ENCODE data around the gene PAK1. TPM values are rescaled to one million over a fixed set of nuclear protein-coding genes. Genes with fewer than 3 reads are reported as not detected.

The PAK1 gene
- total and polyA plus RNA-seq, 2 of the 4 experiments (the other 2 are of a cell fraction), result 34.3 to 60.6 TPM

- Histone ChIP-seq H3K27ac (ENCODE audit: insufficient read depth, low read length) (no peak overlapping the region), H4K20me1 (ENCODE audit: insufficient read depth, low read length) (no peaks in the 10 kb centered on the region), H2BK15ac (ENCODE audit: low read depth, low read length) (no peak overlapping the region), H4K8ac (ENCODE audit: low read depth in 2 of 2, low read length in 2 of 2) (no peak overlapping the region), H3K14ac (replicated peaks; ENCODE audit: low read depth, low read length) (no peak overlapping the region), H3K18ac (ENCODE audit: low read depth, low read length) (no peak overlapping the region), H3K56ac (ENCODE audit: extremely low read depth, insufficient read depth, low read length) (no peak overlapping the region), H2AK9ac (replicated peaks; ENCODE audit: low read depth, low read length, poor library complexity) (no peak overlapping the region), H2BK5ac (ENCODE audit: low read depth, low read length, poor library complexity, severe bottlenecking) (no peak overlapping the region), H3K27me3 (ENCODE audit: control insufficient read depth, insufficient read depth, low read length) (peaks cover 24% of the 10 kb centered on the region), H3K23ac (ENCODE audit: low read depth, low read length) (no peak overlapping the region), H4K5ac (ENCODE audit: low read depth, low read length) (no peak overlapping the region), H3K79me1 (ENCODE audit: low read depth in 1 of 2, low read length in 2 of 2) (no peaks in the 10 kb centered on the region), H3K36me3 (ENCODE audit: control insufficient read depth, insufficient read depth, low read length) (no peaks in the 10 kb centered on the region), H3K4me1 (ENCODE audit: control insufficient read depth, insufficient read depth, low read length) (no peaks in the 10 kb centered on the region), H3K9me1 (ENCODE audit: insufficient read depth, low read length) (no peaks in the 10 kb centered on the region), H2AK5ac (ENCODE audit: low read depth, low read length) (no peak overlapping the region), H2BK120ac (ENCODE audit: low read depth, low read length) (no peak overlapping the region), H3K9ac (ENCODE audit: low read depth, low read length) (no peak overlapping the region), H4K91ac (ENCODE audit: insufficient read depth, low read depth, low read length) (no peak overlapping the region), H2AFZ (replicated peaks; ENCODE audit: low read length, poor library complexity) (no peak overlapping the region), H2BK20ac (ENCODE audit: low read depth, low read length) (no peak overlapping the region), H3K9me3 (ENCODE audit: control insufficient read depth, insufficient read depth, low read length) (no peaks in the 10 kb centered on the region), H3K4me2 (ENCODE audit: low read depth, low read length) (no peak overlapping the region), H3K4ac (ENCODE audit: low read depth, low read length) (no peak overlapping the region), H3K4me3 (ENCODE audit: insufficient read depth, low read depth, low read length) (no peak overlapping the region)
- POLR2A ChIA-PET (ENCODE audit: unreplicated experiment), result no interaction called here
- no TSS peak for BruUV-seq (replicated peaks)
- CTCF ChIA-PET, result no interaction called here
- TF ChIP-seq RAD21 (IDR thresholded peaks at IDR 0.05; ENCODE audit: low read length) (no peak), RCOR1 (IDR thresholded peaks at IDR 0.05; ENCODE audit: insufficient replicate concordance, low read length) (no peak), MXI1 (IDR thresholded peaks at IDR 0.05; ENCODE audit: borderline replicate concordance, low read depth, low read length) (no peak), SMC3 (IDR thresholded peaks at IDR 0.05; ENCODE audit: low read depth, low read length) (no peak), USF2 (IDR thresholded peaks at IDR 0.05; ENCODE audit: low read depth, low read length) (no peak), MAZ (IDR thresholded peaks at IDR 0.05; ENCODE audit: borderline replicate concordance, low read depth, low read length) (no peak), CTCF (conservative IDR thresholded peaks at IDR 0.05; ENCODE audit: low read depth, low read length) (no peak), CEBPB (IDR thresholded peaks at IDR 0.05; ENCODE audit: low read depth, low read length) (no peak), FOS (IDR thresholded peaks at IDR 0.05; ENCODE audit: low read depth, low read length) (no peak), CHD1 (IDR thresholded peaks at IDR 0.05; ENCODE audit: low read depth, low read length) (no peak), RFX5 (IDR thresholded peaks at IDR 0.05; ENCODE audit: low read depth, low read length) (no peak), POLR2A (IDR thresholded peaks at IDR 0.05; ENCODE audit: low read depth, low read length) (no peak), NFE2L2 (IDR thresholded peaks at IDR 0.05; ENCODE audit: low read depth, low read length) (no peak), BHLHE40 (IDR thresholded peaks at IDR 0.05; ENCODE audit: low read depth, low read length) (no peak), MAFK (IDR thresholded peaks at IDR 0.05; ENCODE audit: low read depth, low read length) (no peak)
- TF ChIP-seq, protein P1, sequence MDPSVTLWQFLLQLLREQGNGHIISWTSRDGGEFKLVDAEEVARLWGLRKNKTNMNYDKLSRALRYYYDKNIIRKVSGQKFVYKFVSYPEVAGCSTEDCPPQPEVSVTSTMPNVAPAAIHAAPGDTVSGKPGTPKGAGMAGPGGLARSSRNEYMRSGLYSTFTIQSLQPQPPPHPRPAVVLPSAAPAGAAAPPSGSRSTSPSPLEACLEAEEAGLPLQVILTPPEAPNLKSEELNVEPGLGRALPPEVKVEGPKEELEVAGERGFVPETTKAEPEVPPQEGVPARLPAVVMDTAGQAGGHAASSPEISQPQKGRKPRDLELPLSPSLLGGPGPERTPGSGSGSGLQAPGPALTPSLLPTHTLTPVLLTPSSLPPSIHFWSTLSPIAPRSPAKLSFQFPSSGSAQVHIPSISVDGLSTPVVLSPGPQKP (IDR thresholded peaks at IDR 0.05; ENCODE audit: borderline replicate concordance, low read depth, low read length), result no peak
- dilution Hi-C loops (cut with HindIII; ENCODE audit: low sequenced_read_pairs, unreplicated experiment) (no loop called here), in situ Hi-C loops (cut with MboI; ENCODE audit: low sequenced_read_pairs) (no loop called here), intact Hi-C loops (cut with micrococcal nuclease) (no loop called here)
- 43% methylated on average over 1 of the region's 2 CpGs; no CpG with 5 or more reads in 1 of the 2 experiments for WGBS, 2 experiments (ENCODE audit: extremely low coverage in 2 of 2, insufficient read length in 1 of 2)
- no peak for ATAC-seq (ENCODE audit: low read depth)
- no peak for DNase-seq
These were observed 13.9 kb upstream of the PAK1 start for GRCh38 chr11:77487790-77488189.

All from IMR-90 (cell line).